ENCODE data around the gene GNRHR. TPM values are rescaled to one million over a fixed set of nuclear protein-coding genes. Genes with fewer than 3 reads are reported as not detected.

The GNRHR gene
- polyA plus RNA-seq, 1 experiment = not detected

DNA sequence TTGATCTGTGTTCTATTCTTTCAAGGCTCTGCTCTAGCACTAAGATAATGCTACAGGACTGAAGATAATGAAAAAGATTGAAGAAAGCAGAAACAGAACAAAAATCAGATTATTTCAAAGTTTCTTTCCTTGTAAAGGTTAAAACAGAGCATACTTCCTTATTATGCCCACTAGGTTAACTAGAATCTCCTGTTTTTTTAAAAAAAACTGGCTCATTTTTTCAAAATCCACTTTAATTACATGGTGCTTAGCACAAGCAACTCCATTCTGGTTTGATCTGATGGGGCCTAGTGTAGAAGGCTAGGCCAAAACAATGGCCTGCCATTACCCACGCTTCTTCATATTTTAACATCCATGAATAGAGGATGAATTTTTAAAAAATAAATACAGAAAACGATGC lies 52.0 kb downstream of the GNRHR start:
- POLR2A ChIA-PET = no interaction called here
- no peak for DNase-seq (ENCODE audit: low read depth, low spot score)
- TF ChIP-seq, protein P1, sequence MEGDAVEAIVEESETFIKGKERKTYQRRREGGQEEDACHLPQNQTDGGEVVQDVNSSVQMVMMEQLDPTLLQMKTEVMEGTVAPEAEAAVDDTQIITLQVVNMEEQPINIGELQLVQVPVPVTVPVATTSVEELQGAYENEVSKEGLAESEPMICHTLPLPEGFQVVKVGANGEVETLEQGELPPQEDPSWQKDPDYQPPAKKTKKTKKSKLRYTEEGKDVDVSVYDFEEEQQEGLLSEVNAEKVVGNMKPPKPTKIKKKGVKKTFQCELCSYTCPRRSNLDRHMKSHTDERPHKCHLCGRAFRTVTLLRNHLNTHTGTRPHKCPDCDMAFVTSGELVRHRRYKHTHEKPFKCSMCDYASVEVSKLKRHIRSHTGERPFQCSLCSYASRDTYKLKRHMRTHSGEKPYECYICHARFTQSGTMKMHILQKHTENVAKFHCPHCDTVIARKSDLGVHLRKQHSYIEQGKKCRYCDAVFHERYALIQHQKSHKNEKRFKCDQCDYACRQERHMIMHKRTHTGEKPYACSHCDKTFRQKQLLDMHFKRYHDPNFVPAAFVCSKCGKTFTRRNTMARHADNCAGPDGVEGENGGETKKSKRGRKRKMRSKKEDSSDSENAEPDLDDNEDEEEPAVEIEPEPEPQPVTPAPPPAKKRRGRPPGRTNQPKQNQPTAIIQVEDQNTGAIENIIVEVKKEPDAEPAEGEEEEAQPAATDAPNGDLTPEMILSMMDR (IDR thresholded peaks at IDR 0.05; ENCODE audit: low read depth, low read length) = no peak
- no peaks in the 10 kb centered on the region for H3K27me3 ChIP-seq (ENCODE audit: control insufficient read depth, insufficient read depth, low read length)
- peak overlapping the region; percentile 78; the same call in 1 of the 2 replicates for H3K4me3 ChIP-seq (ENCODE audit: low read depth, low read length)
- H3K27ac ChIP-seq (ENCODE audit: low read depth, low read length) = no peak overlapping the region
- CTCF ChIA-PET = interaction anchor here (2.1 to 3.6 kb wide), 2 partner anchors 23 to 44 kb away, joined by 13 to 14 read pairs; no protein-coding TSS in a partner anchor
- no peaks in the 10 kb centered on the region for H3K9me3 ChIP-seq (ENCODE audit: control insufficient read depth, insufficient read depth, low read length)

DNA sequence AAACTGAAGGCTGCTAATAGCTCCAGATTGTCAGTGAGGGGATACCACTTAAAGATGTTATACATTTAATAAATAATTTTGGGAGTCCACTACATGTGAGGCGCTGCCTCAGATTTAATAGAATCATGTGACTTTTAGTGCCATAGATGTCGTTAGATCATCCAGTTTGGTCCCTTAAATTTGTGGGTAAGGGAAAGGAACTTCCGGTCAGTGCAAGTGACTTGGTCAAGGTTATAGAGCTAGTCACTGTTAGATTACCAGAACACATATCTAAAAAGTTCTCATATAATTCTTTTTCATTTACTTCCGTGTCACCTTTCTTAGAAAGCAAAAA lies 52.7 kb downstream of the GNRHR start:
- TF ChIP-seq, protein P1 (IDR thresholded peaks at IDR 0.05; ENCODE audit: low read depth, low read length) = no peak
- DNase-seq (ENCODE audit: low read depth, low spot score) = no peak
- H3K27ac ChIP-seq (ENCODE audit: low read depth, low read length) = peak overlapping the region; percentile 21
- CTCF ChIA-PET = interaction anchor here (0.7 to 3.6 kb wide), 16 partner anchors 8 to 159 kb away, joined by 3 to 14 read pairs (median 4); no protein-coding TSS in a partner anchor
- H3K27me3 ChIP-seq (ENCODE audit: control insufficient read depth, insufficient read depth, low read length) = no peaks in the 10 kb centered on the region
- H3K9me3 ChIP-seq (ENCODE audit: control insufficient read depth, insufficient read depth, low read length) = no peaks in the 10 kb centered on the region
- POLR2A ChIA-PET = interaction anchor here (1.6 kb wide), 1 partner anchor 10 kb away, joined by 3 read pairs; no protein-coding TSS in a partner anchor
- H3K4me3 ChIP-seq (ENCODE audit: low read depth, low read length) = peak overlapping the region; percentile 78

DNA sequence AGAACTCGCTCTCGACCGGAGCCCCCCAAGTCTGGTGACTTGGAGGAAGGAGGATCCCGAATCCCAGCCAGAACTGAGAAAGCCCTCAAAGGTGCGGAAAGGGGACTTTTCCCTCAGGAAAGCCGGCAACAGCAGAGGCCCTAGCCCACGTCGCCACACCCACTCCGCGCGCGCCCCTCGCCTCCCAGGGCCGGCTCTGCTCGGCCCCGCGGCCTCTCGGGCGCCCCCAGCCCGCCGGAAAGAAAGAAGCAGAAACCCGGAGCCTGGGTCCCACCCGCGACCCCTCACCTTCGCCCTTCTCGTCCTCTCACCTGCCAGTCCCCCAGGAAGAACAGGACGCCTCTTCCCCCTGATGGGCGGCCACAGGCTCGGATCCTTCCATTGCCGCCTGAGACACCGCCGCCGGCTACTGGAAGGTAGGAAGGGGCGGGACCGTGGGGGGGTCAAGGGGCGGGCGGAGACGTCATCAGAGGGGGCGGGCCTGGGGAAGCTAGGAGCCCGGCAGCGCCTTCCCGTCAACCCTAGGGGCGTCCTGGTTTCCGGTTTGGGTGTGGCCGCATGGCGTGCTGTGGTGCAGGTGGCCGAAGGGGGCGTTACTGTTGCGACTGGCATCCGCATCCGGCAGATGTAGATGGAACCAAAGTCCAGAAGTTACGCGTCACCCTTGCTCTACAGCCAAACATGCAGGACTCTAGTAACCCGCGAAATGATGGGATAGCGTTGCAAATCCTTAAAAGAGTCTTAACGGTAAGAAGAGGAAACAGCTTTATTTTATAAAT lies 53.3 kb downstream of the GNRHR start, which contains the start of gene UBA6:
UBA6 (minus strand) TSS at position 418 of the 779 bp plus-strand sequence; CDS start at position 382, 36 bp downstream.
- POLR2A ChIA-PET = interaction anchor here (0.6 to 1.6 kb wide), 2 partner anchors 10 to 15 kb away, joined by 3 read pairs; no protein-coding TSS in a partner anchor
- Histone ChIP-seq H3K27me3 (ENCODE audit: control insufficient read depth, insufficient read depth, low read length) (no peaks in the 10 kb centered on the region), H3K9me3 (ENCODE audit: control insufficient read depth, insufficient read depth, low read length) (no peaks in the 10 kb centered on the region), H3K4me3 (ENCODE audit: low read depth, low read length) (peak within 1 kb of the TSS; percentile 78), H3K27ac (ENCODE audit: low read depth, low read length) (peak within 1 kb of the TSS; percentile 78)
- CTCF ChIA-PET = interaction anchor here (0.7 to 3.6 kb wide), 18 partner anchors 8 to 158 kb away, joined by 3 to 14 read pairs (median 4); no protein-coding TSS in a partner anchor
- TF ChIP-seq, protein P1 (IDR thresholded peaks at IDR 0.05; ENCODE audit: low read depth, low read length) = peak; percentile 40
- peak; percentile 92 for DNase-seq (ENCODE audit: low read depth, low spot score)

DNA sequence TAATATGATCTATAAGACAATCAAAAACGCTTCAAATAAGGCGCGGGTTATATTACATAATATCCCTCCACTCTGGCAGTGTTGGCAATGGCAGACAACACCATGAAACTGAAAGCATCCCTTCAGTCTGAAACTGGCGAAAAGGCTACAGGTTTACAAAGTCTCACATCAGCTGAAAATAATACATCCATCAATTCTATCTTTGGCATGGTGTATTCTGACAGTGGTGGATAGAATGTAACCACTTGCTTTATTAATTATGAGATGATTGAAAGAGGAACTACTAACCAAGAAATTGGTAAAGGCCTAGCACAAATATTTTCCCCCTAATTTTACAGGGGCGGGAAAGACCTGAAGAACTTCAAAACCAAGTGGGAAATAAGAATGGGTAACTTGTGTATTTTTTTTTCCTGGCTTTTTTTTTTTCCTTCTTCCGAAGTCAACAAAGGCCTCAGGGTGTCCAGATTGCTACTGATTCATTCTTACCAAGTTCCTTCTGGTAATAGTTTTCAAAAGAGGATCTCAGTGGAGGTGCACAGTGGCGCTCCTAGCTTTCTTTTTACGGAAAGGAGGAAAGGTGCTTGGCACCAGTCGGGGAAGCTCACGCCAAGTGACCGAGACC lies 54.0 kb downstream of the GNRHR start:
- Histone ChIP-seq H3K27me3 (ENCODE audit: control insufficient read depth, insufficient read depth, low read length) (no peaks in the 10 kb centered on the region), H3K4me3 (ENCODE audit: low read depth, low read length) (peak overlapping the region; percentile 78), H3K27ac (ENCODE audit: low read depth, low read length) (peak overlapping the region; percentile 78), H3K9me3 (ENCODE audit: control insufficient read depth, insufficient read depth, low read length) (no peaks in the 10 kb centered on the region)
- ChIA-PET POLR2A (interaction anchor here (0.6 to 1.6 kb wide), 2 partner anchors 9 to 14 kb away, joined by 3 read pairs; no protein-coding TSS in a partner anchor), CTCF (interaction anchor here (0.7 to 3.6 kb wide), 11 partner anchors 8 to 46 kb away, joined by 3 to 14 read pairs (median 6); no protein-coding TSS in a partner anchor)
- DNase-seq (ENCODE audit: low read depth, low spot score) = no peak
- TF ChIP-seq, protein P1 (IDR thresholded peaks at IDR 0.05; ENCODE audit: low read depth, low read length) = no peak
